Neural progenitor cell (in vitro differentiated cells): ENCODE data around the gene TNFRSF19. TPM values are rescaled to one million over a fixed set of nuclear protein-coding genes. Genes with fewer than 3 reads are reported as not detected.

ENCODE experiments used
- DNase-seq: peaks from one replicate; pipeline ENCODE4 v3.0.0-alpha.2; 2016; ENCODE audit warnings: low spot score
- H2AFZ ChIP-seq: fragments of 200-600 bp; sonication (generic); replicated peaks from 2 replicates; pipeline ENCODE4 v1.6.1; 2016; ENCODE audit warnings: antibody characterized with exemption
- H3F3A ChIP-seq: fragments of 200-600 bp; sonication (generic); 2 replicates; pipeline ENCODE4 v1.6.1; 2016; ENCODE audit warnings: antibody characterized with exemption, low read depth
- H3K27ac ChIP-seq: fragments of 200-600 bp; sonication (generic); 2 replicates; pipeline ENCODE4 v1.5.1; 2016; ENCODE audit warnings: mild to moderate bottlenecking
- H3K27me3 ChIP-seq: fragments of 200-600 bp; sonication (generic); 2 replicates; pipeline ENCODE4 v1.6.1; 2016; ENCODE audit warnings: mild to moderate bottlenecking, moderate library complexity
- H3K36me3 ChIP-seq: fragments of 200-600 bp; sonication (generic); 2 replicates; pipeline ENCODE4 v1.5.1; 2016
- H3K4me1 ChIP-seq: fragments of 200-600 bp; sonication (generic); 2 replicates; pipeline ENCODE4 v1.6.1; 2016; ENCODE audit warnings: mixed run types
- H3K4me2 ChIP-seq: fragments of 200-600 bp; sonication (generic); 2 replicates; pipeline ENCODE4 v1.6.1; 2016
- H3K4me3 ChIP-seq: fragments of 200-600 bp; sonication (generic); 2 replicates; pipeline ENCODE4 v1.5.1; 2016
- H3K79me2 ChIP-seq: fragments of 200-600 bp; sonication (generic); 2 replicates; pipeline ENCODE4 v1.6.1; 2016; ENCODE audit warnings: low read depth
- H3K9ac ChIP-seq: fragments of 200-600 bp; sonication (generic); 2 replicates; pipeline ENCODE4 v1.6.1; 2016
- H3K9me3 ChIP-seq: fragments of 200-600 bp; sonication (generic); 2 replicates; pipeline ENCODE4 v1.5.1; 2016; ENCODE audit warnings: low read depth
- H4K20me1 ChIP-seq: fragments of 200-600 bp; sonication (generic); 2 replicates; pipeline ENCODE4 v1.6.1; 2016; ENCODE audit warnings: low read depth
- H3K27ac Mint-ChIP-seq: 3 replicates; pipeline ENCODE4 v1.8.0; 2021; ENCODE audit warnings: mixed read lengths
- H3K27me3 Mint-ChIP-seq: 2 replicates; pipeline ENCODE4 v1.8.0; 2022; ENCODE audit warnings: low read depth, mild to moderate bottlenecking, inconsistent platforms, moderate library complexity, mixed read lengths; ENCODE audit not compliant: insufficient read depth
- H3K36me3 Mint-ChIP-seq: 3 replicates; pipeline ENCODE4 v1.8.0; 2021; ENCODE audit warnings: mixed read lengths
- H3K4me1 Mint-ChIP-seq: 3 replicates; pipeline ENCODE4 v1.8.0; 2021; ENCODE audit warnings: mixed read lengths
- H3K4me3 Mint-ChIP-seq: 3 replicates; pipeline ENCODE4 v1.8.0; 2021; ENCODE audit warnings: mild to moderate bottlenecking, moderate library complexity, mixed read lengths
- H3K9me3 Mint-ChIP-seq: 3 replicates; pipeline ENCODE4 v1.8.0; 2020; ENCODE audit warnings: mixed read lengths
- CTCF ChIP-seq: fragments of 200-600 bp; sonication (generic); IDR thresholded peaks from 2 replicates; pipeline ENCODE4 v1.5.1; 2017; ENCODE audit warnings: antibody characterized with exemption, mild to moderate bottlenecking
- EZH2 ChIP-seq: fragments of 200-600 bp; sonication (generic); IDR thresholded peaks from 2 replicates; pipeline ENCODE4 v1.6.1; 2017; ENCODE audit warnings: antibody characterized with exemption, mild to moderate bottlenecking, moderate library complexity
- EZH2phosphoT487 ChIP-seq: fragments of 200-600 bp; sonication (generic); IDR thresholded peaks from 2 replicates; pipeline ENCODE4 v1.6.1; 2017; ENCODE audit warnings: antibody characterized with exemption
- total RNA-seq: library from RNA; depleted of rRNA; stranded (reverse); fragments of >200 nt; gene quantifications from 2 replicates; pipeline ENCODE4 v1.2.3, GENCODE V29; 2015; ENCODE audit warnings: low replicate concordance

The TNFRSF19 gene
- total RNA-seq, 1 donor from 2014 or later, result 31.7 TPM

- DNase-seq, result no peak
- H3F3A ChIP-seq, result peaks cover 33% of the 10 kb centered on the region
- no peak overlapping the region for H2AFZ ChIP-seq
- H3K27ac ChIP-seq, result peak overlapping the region; percentile 67
- H3K9ac ChIP-seq, result no peak overlapping the region
- TF ChIP-seq EZH2phosphoT487 (no peak), CTCF (no peak), EZH2 (no peak)
- no peaks in the 10 kb centered on the region for H4K20me1 ChIP-seq
- H3K4me3 ChIP-seq, result peak overlapping the region; percentile 2
- no peaks in the 10 kb centered on the region for H3K79me2 ChIP-seq
- Mint-ChIP-seq H3K4me3 (no peak overlapping the region), H3K9me3 (peaks cover 28% of the 10 kb centered on the region), H3K27me3 (no peaks in the 10 kb centered on the region), H3K27ac (no peak overlapping the region), H3K4me1 (peaks cover 18% of the 10 kb centered on the region), H3K36me3 (peaks cover 60% of the 10 kb centered on the region)
- H3K4me2 ChIP-seq, result peak overlapping the region; percentile 16
- H3K36me3 ChIP-seq, result peaks cover 27% of the 10 kb centered on the region
- peaks cover 21% of the 10 kb centered on the region for H3K4me1 ChIP-seq
- H3K27me3 ChIP-seq, result no peaks in the 10 kb centered on the region
- H3K9me3 ChIP-seq, result no peaks in the 10 kb centered on the region
Observed at GRCh38 chr13:23600100-23600499, 29.9 kb downstream of the TNFRSF19 start.

- Mint-ChIP-seq H3K36me3 (peaks cover 56% of the 10 kb centered on the region), H3K4me3 (no peak overlapping the region), H3K9me3 (peaks cover 23% of the 10 kb centered on the region), H3K27me3 (no peaks in the 10 kb centered on the region), H3K4me1 (peaks cover 18% of the 10 kb centered on the region), H3K27ac (no peak overlapping the region)
- Histone ChIP-seq H3K27ac (peak overlapping the region; percentile 67), H3K9me3 (no peaks in the 10 kb centered on the region), H3F3A (peaks cover 33% of the 10 kb centered on the region), H3K4me2 (peak overlapping the region; percentile 16), H3K79me2 (no peaks in the 10 kb centered on the region), H3K4me1 (peaks cover 21% of the 10 kb centered on the region), H2AFZ (no peak overlapping the region), H3K4me3 (no peak overlapping the region), H3K27me3 (no peaks in the 10 kb centered on the region), H3K9ac (no peak overlapping the region), H4K20me1 (no peaks in the 10 kb centered on the region), H3K36me3 (peaks cover 23% of the 10 kb centered on the region)
- no peak for DNase-seq
- TF ChIP-seq CTCF, result no peak
- no peak for TF ChIP-seq EZH2phosphoT487
- no peak for TF ChIP-seq EZH2
Observed at GRCh38 chr13:23600534-23600933, 30.3 kb downstream of the TNFRSF19 start.

- Histone ChIP-seq H3K4me1 (peaks cover 30% of the 10 kb centered on the region), H3K9ac (no peak overlapping the region), H3K4me2 (no peak overlapping the region), H3K9me3 (no peaks in the 10 kb centered on the region), H3K27ac (no peak overlapping the region), H3K4me3 (no peak overlapping the region), H4K20me1 (no peaks in the 10 kb centered on the region), H2AFZ (no peak overlapping the region), H3K36me3 (peaks cover 12% of the 10 kb centered on the region), H3K27me3 (no peaks in the 10 kb centered on the region), H3K79me2 (no peaks in the 10 kb centered on the region), H3F3A (peaks cover 8% of the 10 kb centered on the region)
- peaks cover 19% of the 10 kb centered on the region for H3K4me1 Mint-ChIP-seq
- H3K36me3 Mint-ChIP-seq, result peaks cover 19% of the 10 kb centered on the region
- no peaks in the 10 kb centered on the region for H3K27me3 Mint-ChIP-seq
- DNase-seq, result no peak
- H3K27ac Mint-ChIP-seq, result no peak overlapping the region
- no peak overlapping the region for H3K4me3 Mint-ChIP-seq
- TF ChIP-seq EZH2, result no peak
- H3K9me3 Mint-ChIP-seq, result peaks cover 2% of the 10 kb centered on the region
Observed at GRCh38 chr13:23605831-23606230, 35.6 kb downstream of the TNFRSF19 start.

GRCh38 chr13:23608138-23608537 lies 37.9 kb downstream of the TNFRSF19 start:
- no peaks in the 10 kb centered on the region for H4K20me1 ChIP-seq
- H3K4me1 ChIP-seq, result peaks cover 23% of the 10 kb centered on the region
- Mint-ChIP-seq H3K36me3 (peaks cover 12% of the 10 kb centered on the region), H3K9me3 (no peaks in the 10 kb centered on the region), H3K27me3 (no peaks in the 10 kb centered on the region), H3K4me3 (no peak overlapping the region), H3K27ac (no peak overlapping the region), H3K4me1 (peaks cover 30% of the 10 kb centered on the region)
- H3K4me2 ChIP-seq, result no peak overlapping the region
- H3K9ac ChIP-seq, result no peak overlapping the region
- H2AFZ ChIP-seq, result no peak overlapping the region
- H3K27me3 ChIP-seq, result no peaks in the 10 kb centered on the region
- H3F3A ChIP-seq, result peaks cover under 1% of the 10 kb centered on the region
- no peaks in the 10 kb centered on the region for H3K9me3 ChIP-seq
- DNase-seq, result no peak
- H3K79me2 ChIP-seq, result no peaks in the 10 kb centered on the region
- no peak overlapping the region for H3K4me3 ChIP-seq
- H3K36me3 ChIP-seq, result no peaks in the 10 kb centered on the region
- no peak overlapping the region for H3K27ac ChIP-seq
- TF ChIP-seq EZH2phosphoT487 (no peak), EZH2 (no peak), CTCF (no peak)
